MM.1S (cell line): Measurements from ENCODE around the gene ACAA2.

Source experiments
- DNase-seq: peaks from one replicate; pipeline ENCODE4 v3.0.0-alpha.2; 2015
- H2AFZ ChIP-seq: fragments of 300-600 bp; sonication (generic); 2 replicates; pipeline ENCODE4 v1.6.0; 2016; ENCODE audit warnings: antibody characterized with exemption, low read length
- H3F3A ChIP-seq: fragments of 300-600 bp; sonication (generic); 2 replicates; pipeline ENCODE4 v1.6.1; 2016; ENCODE audit warnings: mild to moderate bottlenecking, antibody characterized with exemption, low read length, moderate library complexity, mixed read lengths; ENCODE audit not compliant: insufficient read depth
- H3K27ac ChIP-seq: fragments of 300-600 bp; sonication (generic); 2 replicates; pipeline ENCODE4 v1.5.1; 2016; ENCODE audit warnings: mild to moderate bottlenecking, low read length
- H3K27me3 ChIP-seq: fragments of 300-600 bp; sonication (generic); replicated peaks from 2 replicates; pipeline ENCODE4 v1.6.0; 2016; ENCODE audit warnings: low read length; ENCODE audit not compliant: insufficient read depth
- H3K36me3 ChIP-seq: fragments of 300-600 bp; sonication (generic); replicated peaks from 2 replicates; pipeline ENCODE4 v1.6.1; 2016; ENCODE audit warnings: mild to moderate bottlenecking, low read length, mixed read lengths; ENCODE audit not compliant: insufficient read depth
- H3K4me1 ChIP-seq: fragments of 300-600 bp; sonication (generic); 2 replicates; pipeline ENCODE4 v1.6.1; 2016; ENCODE audit warnings: low read length, mixed read lengths
- H3K4me2 ChIP-seq: fragments of 300-600 bp; sonication (generic); 2 replicates; pipeline ENCODE4 v1.6.0; 2016; ENCODE audit warnings: low read depth, low read length
- H3K4me3 ChIP-seq: fragments of 300-600 bp; sonication (generic); 2 replicates; pipeline ENCODE4 v1.5.1; 2016; ENCODE audit warnings: low read length, mixed read lengths
- H3K79me2 ChIP-seq: fragments of 300-600 bp; sonication (generic); 2 replicates; pipeline ENCODE4 v1.6.1; 2016; ENCODE audit warnings: mixed run types, low read length, mixed read lengths
- H3K9ac ChIP-seq: fragments of 300-600 bp; sonication (generic); 2 replicates; pipeline ENCODE4 v1.6.1; 2016; ENCODE audit warnings: low read length, mixed read lengths
- H3K9me2 ChIP-seq: fragments of 300-600 bp; sonication (generic); replicated peaks from 2 replicates; pipeline ENCODE4 v1.6.1; 2016; ENCODE audit warnings: mild to moderate bottlenecking, low read length, mixed read lengths; ENCODE audit not compliant: insufficient read depth
- H3K9me3 ChIP-seq: fragments of 300-600 bp; sonication (generic); replicated peaks from 2 replicates; pipeline ENCODE4 v1.6.1; 2016; ENCODE audit warnings: mild to moderate bottlenecking, low read length, mixed read lengths; ENCODE audit not compliant: insufficient read depth
- H4K20me1 ChIP-seq: fragments of 300-600 bp; sonication (generic); 2 replicates; pipeline ENCODE4 v1.6.1; 2016; ENCODE audit warnings: mild to moderate bottlenecking, low read length, moderate library complexity, mixed read lengths; ENCODE audit not compliant: insufficient read depth
- EZH2 ChIP-seq: fragments of 300-600 bp; sonication (generic); optimal IDR thresholded peaks from 2 replicates; pipeline ENCODE3; 2017; ENCODE audit warnings: low read depth, mild to moderate bottlenecking, antibody characterized with exemption, low read length, mixed read lengths
- EZH2phosphoT487 ChIP-seq: fragments of 300-600 bp; sonication (generic); IDR thresholded peaks from 2 replicates; pipeline ENCODE4 v1.6.1; 2018; ENCODE audit warnings: antibody characterized with exemption, low read length
- TF ChIP-seq, protein P1 (sequence below): fragments of 300-600 bp; sonication (generic); IDR thresholded peaks from 2 replicates; pipeline ENCODE4 v1.5.1; 2016; ENCODE audit warnings: antibody characterized with exemption, low read length, mixed read lengths

Gene ACAA2

DNA sequence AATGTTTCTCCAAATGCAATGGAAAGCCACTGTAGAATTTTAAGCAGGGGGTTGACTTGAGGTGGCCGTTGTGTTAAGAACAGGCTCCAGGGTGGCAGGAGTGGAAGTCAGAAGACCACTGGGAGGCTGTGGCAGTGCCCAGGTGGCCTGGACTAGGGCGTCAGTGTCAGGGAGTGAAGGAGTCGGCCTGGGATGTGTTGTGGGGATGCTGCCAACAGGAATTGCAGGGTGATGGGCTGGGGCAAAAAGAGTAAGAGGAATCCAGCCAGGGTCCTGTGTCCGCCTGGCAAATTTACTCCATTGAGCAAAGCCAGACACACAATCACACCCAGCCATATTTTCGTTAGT lies 55.1 kb downstream of the ACAA2 start:
- Histone ChIP-seq H3K36me3 (no peaks in the 10 kb centered on the region), H3K4me3 (no peak overlapping the region), H3K9ac (no peak overlapping the region)

DNA sequence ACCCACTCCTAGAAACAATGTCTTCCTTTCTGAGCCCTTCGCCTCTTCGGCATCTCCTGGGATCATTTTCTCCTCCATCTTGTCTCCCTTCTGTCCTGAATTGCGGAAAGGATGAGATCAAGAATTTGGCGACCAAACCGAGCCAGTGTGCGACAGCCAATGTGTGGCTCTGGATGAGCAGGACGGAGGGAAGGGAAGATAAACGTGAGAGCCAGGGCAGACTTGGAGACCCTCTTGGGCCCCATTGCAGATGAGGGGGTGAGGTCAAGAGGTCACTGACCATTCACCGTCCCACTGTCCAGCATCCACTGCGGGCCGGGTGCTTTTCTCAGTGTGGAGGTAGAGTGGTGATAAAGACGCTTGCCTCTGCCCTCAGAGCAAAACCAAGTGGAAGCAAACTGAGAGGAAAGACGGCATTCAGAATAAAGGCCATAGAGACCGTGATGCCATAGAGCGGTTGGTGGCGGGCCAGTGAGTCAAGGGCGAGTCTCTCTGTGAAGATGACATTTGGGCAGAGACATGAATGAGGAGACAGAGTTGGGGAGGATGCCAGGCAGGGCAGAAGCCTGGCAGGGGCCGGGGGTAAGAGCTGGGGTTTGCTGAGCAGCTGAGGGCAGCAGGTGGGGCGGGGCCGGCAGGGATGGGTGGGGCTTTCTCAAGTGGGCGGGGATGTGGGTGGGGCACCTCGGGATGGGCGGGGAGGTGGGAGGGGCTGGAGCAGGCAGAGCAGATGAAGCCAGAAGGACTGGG lies 55.6 kb downstream of the ACAA2 start:
- Histone ChIP-seq H3K9me3 (no peaks in the 10 kb centered on the region), H3K4me3 (no peak overlapping the region), H3K4me2 (no peak overlapping the region), H3K9me2 (no peaks in the 10 kb centered on the region), H3K36me3 (no peaks in the 10 kb centered on the region), H3F3A (no peaks in the 10 kb centered on the region), H3K9ac (no peak overlapping the region), H3K4me1 (no peaks in the 10 kb centered on the region), H3K27ac (no peak overlapping the region), H3K79me2 (no peaks in the 10 kb centered on the region), H2AFZ (no peak overlapping the region), H4K20me1 (no peaks in the 10 kb centered on the region), H3K27me3 (no peaks in the 10 kb centered on the region)
- no peak for TF ChIP-seq EZH2
- TF ChIP-seq EZH2phosphoT487, result no peak
- DNase-seq, result no peak

More for the DNA sequence above, 55.1 kb downstream of the ACAA2 start:
- Histone ChIP-seq H3F3A (no peaks in the 10 kb centered on the region), H3K27me3 (no peaks in the 10 kb centered on the region), H4K20me1 (no peaks in the 10 kb centered on the region), H3K4me2 (no peak overlapping the region), H3K27ac (no peak overlapping the region), H3K4me1 (no peaks in the 10 kb centered on the region), H3K9me2 (no peaks in the 10 kb centered on the region), H3K9me3 (no peaks in the 10 kb centered on the region), H2AFZ (no peak overlapping the region), H3K79me2 (no peaks in the 10 kb centered on the region)
- TF ChIP-seq, protein P1, sequence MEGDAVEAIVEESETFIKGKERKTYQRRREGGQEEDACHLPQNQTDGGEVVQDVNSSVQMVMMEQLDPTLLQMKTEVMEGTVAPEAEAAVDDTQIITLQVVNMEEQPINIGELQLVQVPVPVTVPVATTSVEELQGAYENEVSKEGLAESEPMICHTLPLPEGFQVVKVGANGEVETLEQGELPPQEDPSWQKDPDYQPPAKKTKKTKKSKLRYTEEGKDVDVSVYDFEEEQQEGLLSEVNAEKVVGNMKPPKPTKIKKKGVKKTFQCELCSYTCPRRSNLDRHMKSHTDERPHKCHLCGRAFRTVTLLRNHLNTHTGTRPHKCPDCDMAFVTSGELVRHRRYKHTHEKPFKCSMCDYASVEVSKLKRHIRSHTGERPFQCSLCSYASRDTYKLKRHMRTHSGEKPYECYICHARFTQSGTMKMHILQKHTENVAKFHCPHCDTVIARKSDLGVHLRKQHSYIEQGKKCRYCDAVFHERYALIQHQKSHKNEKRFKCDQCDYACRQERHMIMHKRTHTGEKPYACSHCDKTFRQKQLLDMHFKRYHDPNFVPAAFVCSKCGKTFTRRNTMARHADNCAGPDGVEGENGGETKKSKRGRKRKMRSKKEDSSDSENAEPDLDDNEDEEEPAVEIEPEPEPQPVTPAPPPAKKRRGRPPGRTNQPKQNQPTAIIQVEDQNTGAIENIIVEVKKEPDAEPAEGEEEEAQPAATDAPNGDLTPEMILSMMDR, result no peak
- TF ChIP-seq EZH2phosphoT487 (no peak), EZH2 (no peak)
- no peak for DNase-seq

DNA sequence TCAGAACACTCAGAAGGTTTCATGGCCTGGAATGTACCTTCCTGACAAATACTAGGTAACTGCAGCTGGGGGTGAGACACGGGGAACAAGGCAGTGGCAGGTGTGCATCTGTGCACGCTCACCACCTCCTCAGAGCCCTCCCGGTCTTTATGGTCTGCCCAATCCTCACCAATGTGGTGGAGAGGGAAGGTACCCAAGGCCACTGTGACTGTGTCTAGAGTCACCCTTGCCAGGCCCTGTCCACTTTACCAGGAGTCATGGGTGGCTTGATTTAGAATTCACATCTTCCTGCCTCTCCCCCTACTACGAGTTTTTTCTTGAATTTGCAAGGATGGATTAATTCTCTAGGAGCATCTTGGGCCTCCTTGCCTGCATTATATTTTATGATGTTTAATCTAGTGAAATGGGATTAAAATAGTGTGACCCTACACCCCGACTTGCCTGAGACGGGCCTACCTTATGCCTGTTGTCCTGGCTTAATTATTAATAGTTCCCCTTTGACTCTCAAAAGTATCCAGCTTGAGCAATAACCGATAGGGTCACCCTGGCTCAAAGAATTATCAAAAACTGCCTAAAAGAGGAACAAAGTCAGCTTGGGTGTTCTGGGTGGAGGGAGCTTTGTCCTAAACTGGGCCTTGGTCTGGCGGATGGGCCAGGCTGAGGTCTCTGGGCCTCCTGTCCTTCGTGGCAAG lies 56.5 kb downstream of the ACAA2 start:
- Histone ChIP-seq H3F3A (no peaks in the 10 kb centered on the region), H3K4me1 (no peaks in the 10 kb centered on the region), H3K4me3 (no peak overlapping the region), H3K79me2 (no peaks in the 10 kb centered on the region), H3K27ac (no peak overlapping the region), H3K9me3 (no peaks in the 10 kb centered on the region), H3K36me3 (no peaks in the 10 kb centered on the region), H3K27me3 (no peaks in the 10 kb centered on the region), H3K9ac (no peak overlapping the region), H2AFZ (no peak overlapping the region), H3K9me2 (no peaks in the 10 kb centered on the region), H4K20me1 (no peaks in the 10 kb centered on the region), H3K4me2 (no peak overlapping the region)
- no peak for DNase-seq
- no peak for TF ChIP-seq EZH2phosphoT487
- TF ChIP-seq, protein P1, result no peak
- TF ChIP-seq EZH2, result no peak

DNA sequence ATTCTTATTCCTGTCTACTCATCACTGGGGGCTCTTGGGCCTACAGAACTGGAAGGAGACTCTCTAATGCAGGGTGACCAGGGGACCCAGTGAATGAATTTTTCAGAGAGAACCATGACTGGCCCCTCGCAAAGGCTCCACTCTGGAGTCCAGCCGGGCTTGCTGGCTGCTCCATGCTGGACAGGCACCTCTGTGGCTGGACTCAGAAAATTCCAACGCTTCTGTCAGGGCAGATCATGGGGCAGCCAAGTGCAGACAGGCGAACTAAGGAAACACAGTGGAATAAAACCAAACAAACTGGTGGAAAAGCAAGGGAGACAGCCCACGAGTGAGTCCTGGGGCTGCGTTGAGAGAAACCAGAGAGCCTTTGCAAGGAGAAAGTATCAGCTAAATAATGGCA lies 57.2 kb downstream of the ACAA2 start:
- Histone ChIP-seq H3K4me3 (no peak overlapping the region), H3K9ac (no peak overlapping the region), H2AFZ (no peak overlapping the region), H4K20me1 (no peaks in the 10 kb centered on the region), H3K9me3 (no peaks in the 10 kb centered on the region), H3K9me2 (no peaks in the 10 kb centered on the region), H3K4me2 (no peak overlapping the region), H3K4me1 (no peaks in the 10 kb centered on the region), H3K27ac (no peak overlapping the region), H3K27me3 (no peaks in the 10 kb centered on the region), H3K79me2 (no peaks in the 10 kb centered on the region), H3F3A (no peaks in the 10 kb centered on the region), H3K36me3 (no peaks in the 10 kb centered on the region)
- TF ChIP-seq EZH2 (no peak), EZH2phosphoT487 (no peak)
- TF ChIP-seq, protein P1, result no peak
- DNase-seq, result no peak
